ENCODE results near the gene TMEM213. TPM values are rescaled to one million over a fixed set of nuclear protein-coding genes. Genes with fewer than 3 reads are reported as not detected.
A peak's percentile ranks its signal among the peaks of the same experiment; 100 is the strongest.

The TMEM213 gene
- total RNA-seq, 1 donor from 2014 or later: not detected

GRCh38 chr7:138755842-138756590 is 41.8 kb upstream of the TMEM213 start:
- TF ChIP-seq, protein P1, sequence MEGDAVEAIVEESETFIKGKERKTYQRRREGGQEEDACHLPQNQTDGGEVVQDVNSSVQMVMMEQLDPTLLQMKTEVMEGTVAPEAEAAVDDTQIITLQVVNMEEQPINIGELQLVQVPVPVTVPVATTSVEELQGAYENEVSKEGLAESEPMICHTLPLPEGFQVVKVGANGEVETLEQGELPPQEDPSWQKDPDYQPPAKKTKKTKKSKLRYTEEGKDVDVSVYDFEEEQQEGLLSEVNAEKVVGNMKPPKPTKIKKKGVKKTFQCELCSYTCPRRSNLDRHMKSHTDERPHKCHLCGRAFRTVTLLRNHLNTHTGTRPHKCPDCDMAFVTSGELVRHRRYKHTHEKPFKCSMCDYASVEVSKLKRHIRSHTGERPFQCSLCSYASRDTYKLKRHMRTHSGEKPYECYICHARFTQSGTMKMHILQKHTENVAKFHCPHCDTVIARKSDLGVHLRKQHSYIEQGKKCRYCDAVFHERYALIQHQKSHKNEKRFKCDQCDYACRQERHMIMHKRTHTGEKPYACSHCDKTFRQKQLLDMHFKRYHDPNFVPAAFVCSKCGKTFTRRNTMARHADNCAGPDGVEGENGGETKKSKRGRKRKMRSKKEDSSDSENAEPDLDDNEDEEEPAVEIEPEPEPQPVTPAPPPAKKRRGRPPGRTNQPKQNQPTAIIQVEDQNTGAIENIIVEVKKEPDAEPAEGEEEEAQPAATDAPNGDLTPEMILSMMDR (IDR thresholded peaks at IDR 0.05; ENCODE audit: insufficient read depth, low read depth, low read length): no peak
- no peak for TF ChIP-seq EZH2 (IDR thresholded peaks at IDR 0.05; ENCODE audit: insufficient read depth, low read length)
- Histone ChIP-seq H3K4me3 (ENCODE audit: insufficient read depth, low read depth, low read length) (no peak overlapping the region), H3K27me3 (ENCODE audit: insufficient read depth, low read length) (no peaks in the 10 kb centered on the region), H3K9me3 (ENCODE audit: insufficient read depth, low read depth, low read length) (no peaks in the 10 kb centered on the region), H3K4me1 (ENCODE audit: insufficient read depth, low read length) (no peaks in the 10 kb centered on the region), H4K20me1 (ENCODE audit: insufficient read depth, low read length) (no peaks in the 10 kb centered on the region), H3K79me2 (ENCODE audit: insufficient read depth, low read length) (no peaks in the 10 kb centered on the region), H3K36me3 (ENCODE audit: insufficient read depth, low read length) (no peaks in the 10 kb centered on the region), H3K4me2 (ENCODE audit: low read length) (no peak overlapping the region), H3K9ac (ENCODE audit: low read length) (no peak overlapping the region), H2AFZ (ENCODE audit: low read depth, low read length) (no peak overlapping the region), H3K27ac (ENCODE audit: low read depth, low read length) (no peak overlapping the region)
- H3K27me3 Mint-ChIP-seq (ENCODE audit: low read depth, unreplicated experiment): peaks cover under 1% of the 10 kb centered on the region
- peak overlapping the region; percentile 5 for H3K4me3 Mint-ChIP-seq (ENCODE audit: unreplicated experiment)
- H3K4me1 Mint-ChIP-seq (ENCODE audit: low read depth, unreplicated experiment): peaks cover 34% of the 10 kb centered on the region
- H3K36me3 Mint-ChIP-seq (ENCODE audit: low read depth, unreplicated experiment): no peaks in the 10 kb centered on the region
- FAIRE-seq (no peak), DNase-seq (ENCODE audit: low read depth) (no peak)
- peaks cover 2% of the 10 kb centered on the region for H3K9me3 Mint-ChIP-seq (ENCODE audit: unreplicated experiment)
- no peak overlapping the region for H3K27ac Mint-ChIP-seq (ENCODE audit: unreplicated experiment)

DNA sequence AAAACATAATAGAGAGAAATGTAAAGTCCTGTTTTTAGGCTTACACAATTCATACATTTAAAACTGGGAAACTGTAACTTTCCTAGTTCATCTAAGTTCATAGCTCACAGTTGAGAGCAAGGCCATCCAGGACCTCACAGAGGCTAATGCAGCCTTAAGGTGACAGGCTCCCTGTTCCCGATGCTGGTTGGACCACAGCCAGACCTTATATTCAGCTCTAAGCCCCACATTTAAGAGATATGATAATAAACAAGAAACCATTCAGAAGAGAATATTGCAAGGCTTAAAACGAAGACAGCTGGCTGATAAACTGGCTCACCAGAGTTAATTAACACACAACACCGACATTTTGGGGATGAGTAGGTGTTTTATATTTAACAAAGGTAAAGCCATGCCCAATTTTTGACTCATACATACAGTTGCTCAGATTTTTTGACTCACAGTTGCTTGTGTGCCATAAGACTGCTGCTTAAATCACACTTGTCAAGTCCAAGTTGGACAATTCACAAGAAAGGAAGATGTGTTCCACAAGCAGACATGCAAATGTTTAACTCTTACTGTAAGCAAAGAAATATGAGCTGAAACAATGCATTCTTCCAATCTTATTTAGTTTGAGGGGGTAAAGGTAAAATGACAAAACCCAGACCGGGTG is 41.1 kb upstream of the TMEM213 start:
- no peak overlapping the region for H2AFZ ChIP-seq (ENCODE audit: low read depth, low read length)

More for the DNA sequence above, 41.1 kb upstream of the TMEM213 start:
- Histone ChIP-seq H3K27ac (ENCODE audit: low read depth, low read length) (no peak overlapping the region), H3K4me3 (ENCODE audit: insufficient read depth, low read depth, low read length) (no peak overlapping the region), H3K4me2 (ENCODE audit: low read length) (no peak overlapping the region), H3K4me1 (ENCODE audit: insufficient read depth, low read length) (no peaks in the 10 kb centered on the region), H3K9ac (ENCODE audit: low read length) (no peak overlapping the region), H3K79me2 (ENCODE audit: insufficient read depth, low read length) (no peaks in the 10 kb centered on the region), H3K27me3 (ENCODE audit: insufficient read depth, low read length) (no peaks in the 10 kb centered on the region), H4K20me1 (ENCODE audit: insufficient read depth, low read length) (no peaks in the 10 kb centered on the region), H3K36me3 (ENCODE audit: insufficient read depth, low read length) (no peaks in the 10 kb centered on the region), H3K9me3 (ENCODE audit: insufficient read depth, low read depth, low read length) (no peaks in the 10 kb centered on the region)
- no peak for TF ChIP-seq EZH2 (IDR thresholded peaks at IDR 0.05; ENCODE audit: insufficient read depth, low read length)
- TF ChIP-seq, protein P1 (IDR thresholded peaks at IDR 0.05; ENCODE audit: insufficient read depth, low read depth, low read length): no peak
- Mint-ChIP-seq H3K4me1 (ENCODE audit: low read depth, unreplicated experiment) (peaks cover 34% of the 10 kb centered on the region), H3K27me3 (ENCODE audit: low read depth, unreplicated experiment) (no peaks in the 10 kb centered on the region), H3K36me3 (ENCODE audit: low read depth, unreplicated experiment) (no peaks in the 10 kb centered on the region), H3K9me3 (ENCODE audit: unreplicated experiment) (no peaks in the 10 kb centered on the region), H3K27ac (ENCODE audit: unreplicated experiment) (no peak overlapping the region), H3K4me3 (ENCODE audit: unreplicated experiment) (peak overlapping the region; percentile 40)
- DNase-seq (ENCODE audit: low read depth) (no peak), FAIRE-seq (no peak)
